ENCODE data around the gene C7.
"Not testable (repeated sequence)": the region's sequence is repeated elsewhere in the genome, so short reads cannot be mapped to it uniquely, and the experiment has no call there.

The C7 gene

GRCh38 chr5:40995801-40996586 is 86.7 kb downstream of the C7 start:
- no peak for DNase-seq

DNA sequence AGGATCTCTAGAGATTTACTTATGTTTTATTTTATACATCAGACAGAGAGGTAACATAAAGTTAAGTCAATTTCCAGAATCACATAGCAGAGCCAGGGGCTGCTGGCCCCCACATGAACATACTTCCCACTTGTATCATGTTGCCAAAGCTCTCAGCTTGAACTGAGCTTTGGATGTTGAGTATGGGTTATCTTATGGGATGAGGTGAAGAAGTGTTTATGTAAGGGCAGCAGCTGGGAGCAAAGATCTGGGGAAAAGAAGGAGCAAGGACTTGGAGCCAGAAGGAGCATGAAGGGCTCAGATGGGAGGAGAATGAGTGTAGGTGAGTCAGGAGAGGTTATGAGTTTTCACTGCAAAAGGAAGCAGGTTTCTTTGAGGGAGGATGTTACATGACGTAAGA is 89.8 kb downstream of the C7 start:
- no peak for DNase-seq

DNA sequence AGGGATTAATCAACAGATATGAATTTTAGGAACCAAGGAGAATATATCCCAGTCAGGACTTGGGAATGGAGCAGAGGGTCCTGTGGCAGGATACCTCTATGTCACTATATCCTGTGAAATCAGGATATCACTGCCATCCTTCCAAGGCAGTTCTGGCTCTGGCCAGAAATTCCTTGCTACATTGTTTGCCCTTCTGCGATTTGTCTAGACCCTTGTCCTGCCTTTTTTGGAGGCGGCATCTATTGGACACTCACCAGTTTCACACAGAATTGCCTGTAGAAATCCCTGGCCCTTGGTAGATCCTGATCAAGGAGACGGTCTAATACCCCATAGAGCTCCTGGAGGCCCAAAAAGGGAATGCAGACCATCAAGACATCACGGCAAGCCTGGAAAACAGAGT is 90.7 kb downstream of the C7 start:
- no peak for DNase-seq

GRCh38 chr5:41003670-41004376 is 94.5 kb downstream of the C7 start:
- DNase-seq, result no peak

DNA sequence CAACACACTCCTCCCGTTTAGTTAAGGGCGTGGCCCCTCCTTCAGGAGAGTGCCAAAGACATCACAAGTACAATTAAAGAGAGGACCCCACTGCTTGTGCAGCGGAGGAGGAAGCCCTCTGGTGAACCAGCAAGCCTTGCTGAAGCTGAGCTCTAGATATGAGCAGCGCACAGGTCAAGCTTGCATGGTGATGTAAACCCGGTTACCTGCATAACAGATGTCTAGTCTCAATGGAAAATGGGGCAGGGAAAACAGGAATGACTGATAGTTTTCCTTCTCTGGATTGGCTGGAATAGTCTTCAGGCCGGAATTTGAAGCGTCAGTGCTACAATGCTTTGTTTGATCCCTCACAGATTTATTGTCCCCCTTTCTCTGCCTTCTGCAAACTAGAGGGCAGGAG is 95.6 kb downstream of the C7 start:
- no peak for DNase-seq

DNA sequence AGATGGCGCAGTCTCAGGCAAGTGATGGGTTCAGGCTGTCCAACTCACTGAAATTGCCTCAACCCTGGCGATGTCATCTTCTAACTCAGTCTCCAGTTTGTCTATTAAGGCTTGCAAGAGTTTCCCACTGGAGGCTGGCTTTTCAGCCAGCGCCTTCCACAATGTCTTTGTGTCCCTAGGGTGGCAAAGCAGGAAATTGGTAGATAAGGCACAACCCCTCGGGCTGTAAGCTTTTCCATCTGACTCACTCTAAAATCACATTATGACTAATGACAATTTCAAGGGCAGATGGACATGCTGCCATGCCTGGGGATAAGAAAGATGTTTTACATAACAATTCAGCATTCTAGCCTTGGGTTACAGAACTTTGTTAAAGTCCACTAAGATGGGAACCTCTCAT is 99.9 kb downstream of the C7 start:
- DNase-seq, result no peak

DNA sequence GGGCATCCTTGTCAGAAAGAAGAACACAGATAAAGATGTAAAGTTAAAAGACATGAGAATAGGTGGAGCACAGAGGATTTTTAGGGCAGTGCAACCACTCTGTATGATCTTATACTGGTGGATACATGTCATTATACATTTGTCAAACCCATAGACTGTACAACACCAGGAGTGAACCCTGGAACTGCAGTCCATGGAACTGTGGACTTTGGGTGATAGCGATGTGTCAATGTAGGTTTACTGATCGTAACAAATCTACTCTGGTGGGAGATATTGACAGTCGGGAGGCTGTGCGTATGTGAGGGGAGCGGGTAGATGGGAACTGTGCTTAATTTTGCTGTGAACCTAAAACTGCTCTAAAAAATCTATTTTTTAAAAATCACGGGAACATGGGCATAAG is 101.3 kb downstream of the C7 start:
- no peak for DNase-seq

- DNase-seq, result no peak
These were observed 103.0 kb downstream of the C7 start for GRCh38 chr5:41012318-41012717.

GRCh38 chr5:41022600-41022999 is 113.3 kb downstream of the C7 start:
- not testable (repeated sequence) for DNase-seq

Measured in stimulated activated naive CD4-positive, alpha-beta T cell (primary cell).